HG03354 (cell line): Measurements from ENCODE around the gene CDK16.
"Not testable (repeated sequence)": the region's sequence is repeated elsewhere in the genome, so short reads cannot be mapped to it uniquely, and the experiment has no call there.

Experiments
- ATAC-seq: cut with Tn5 transposase; IDR thresholded peaks from one replicate; pipeline ENCODE4 v1.9.1; 2021; ENCODE audit warnings: mild to moderate bottlenecking; ENCODE audit not compliant: unreplicated experiment, poor library complexity, severe bottlenecking

CDK16 gene

GRCh38 chrX:47242321-47242720, 23.8 kb downstream of the CDK16 start:
- no peak for ATAC-seq

GRCh38 chrX:47243351-47243750, 24.9 kb downstream of the CDK16 start:
- no peak for ATAC-seq

- ATAC-seq: no peak
Observed at GRCh38 chrX:47244676-47245075, 26.2 kb downstream of the CDK16 start.

GRCh38 chrX:47245156-47245555, 26.7 kb downstream of the CDK16 start:
- ATAC-seq: no peak

- ATAC-seq: no peak
Observed at GRCh38 chrX:47247206-47247998, 28.9 kb downstream of the CDK16 start.

GRCh38 chrX:47247999-47248320, 29.5 kb downstream of the CDK16 start:
- no peak for ATAC-seq

GRCh38 chrX:47248576-47248975, 30.1 kb downstream of the CDK16 start:
- ATAC-seq: no peak

GRCh38 chrX:47250017-47250347, 31.5 kb downstream of the CDK16 start:
- no peak for ATAC-seq

GRCh38 chrX:47257620-47258019, 39.1 kb downstream of the CDK16 start:
- ATAC-seq: not testable (repeated sequence)

- no peak for ATAC-seq
Observed at GRCh38 chrX:47264483-47265173, 46.1 kb downstream of the CDK16 start.

- ATAC-seq: no peak
Observed at GRCh38 chrX:47266643-47267042, 48.2 kb downstream of the CDK16 start.

GRCh38 chrX:47272013-47272408, 53.5 kb downstream of the CDK16 start:
- ATAC-seq: no peak

GRCh38 chrX:47273011-47273730, 54.7 kb downstream of the CDK16 start:
- no peak for ATAC-seq

GRCh38 chrX:47278691-47279090, 60.2 kb downstream of the CDK16 start:
- ATAC-seq: no peak
